Progenitor cell of endocrine pancreas (in vitro differentiated cells): ENCODE measurements around the gene TRHDE. TPM values are rescaled to one million over a fixed set of nuclear protein-coding genes. Genes with fewer than 3 reads are reported as not detected.
"Not testable (repeated sequence)": the region's sequence is repeated elsewhere in the genome, so short reads cannot be mapped to it uniquely, and the experiment has no call there.

ENCODE experiments used
- DNase-seq: peaks from one replicate; pipeline ENCODE4 v3.0.0; 2021; ENCODE audit warnings: low spot score; ENCODE audit not compliant: unreplicated experiment
- H3K27ac Mint-ChIP-seq: 2 replicates; pipeline ENCODE4 v1.8.0; 2021; ENCODE audit warnings: mild to moderate bottlenecking, moderate library complexity, mixed read lengths
- H3K27me3 Mint-ChIP-seq: 2 replicates; pipeline ENCODE4 v1.8.0; 2021; ENCODE audit warnings: mixed read lengths
- H3K36me3 Mint-ChIP-seq: 2 replicates; pipeline ENCODE4 v1.8.0; 2022; ENCODE audit warnings: mixed read lengths; ENCODE audit not compliant: insufficient read depth
- H3K4me1 Mint-ChIP-seq: 2 replicates; pipeline ENCODE4 v1.8.0; 2021; ENCODE audit warnings: low read depth, mixed read lengths
- H3K4me3 Mint-ChIP-seq: 2 replicates; pipeline ENCODE4 v1.8.0; 2021; ENCODE audit warnings: low read depth, mild to moderate bottlenecking, moderate library complexity, mixed read lengths
- H3K9me3 Mint-ChIP-seq: 2 replicates; pipeline ENCODE4 v1.8.0; 2021; ENCODE audit warnings: low read depth, mixed read lengths
- total RNA-seq: library from RNA; stranded (reverse); gene quantifications from 2 replicates; pipeline ENCODE4 v1.2.1, GENCODE V29; 2021
- TF ChIP-seq, protein P1 (sequence below): fragments of 200-600 bp; sonication (generic); IDR thresholded peaks from one replicate; pipeline ENCODE4 v1.5.0; 2021; ENCODE audit warnings: antibody characterized with exemption, mild to moderate bottlenecking; ENCODE audit not compliant: unreplicated experiment

The TRHDE gene
- total RNA-seq, 1 donor from 2014 or later, result 2.7 TPM

DNA sequence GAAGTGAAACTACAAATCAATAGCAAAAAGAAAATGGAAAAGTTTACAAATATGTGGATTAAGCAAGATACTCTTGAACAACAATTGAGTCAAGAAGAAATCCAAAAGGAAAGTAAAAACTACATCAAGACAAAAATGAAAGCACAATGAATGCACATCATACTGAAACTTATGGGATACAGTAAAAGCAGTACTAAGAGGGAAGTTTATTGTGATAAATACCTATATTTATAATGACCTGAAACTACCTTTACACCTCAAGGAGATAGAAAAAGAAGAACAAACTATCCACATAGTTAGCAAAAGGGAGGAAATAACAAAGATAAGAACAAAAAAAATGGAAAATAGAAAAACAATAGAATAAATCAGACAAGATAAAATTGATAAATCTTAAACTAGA, 375.0 kb downstream of the TRHDE start:
- no peak overlapping the region for H3K4me3 Mint-ChIP-seq
- TF ChIP-seq, protein P1, sequence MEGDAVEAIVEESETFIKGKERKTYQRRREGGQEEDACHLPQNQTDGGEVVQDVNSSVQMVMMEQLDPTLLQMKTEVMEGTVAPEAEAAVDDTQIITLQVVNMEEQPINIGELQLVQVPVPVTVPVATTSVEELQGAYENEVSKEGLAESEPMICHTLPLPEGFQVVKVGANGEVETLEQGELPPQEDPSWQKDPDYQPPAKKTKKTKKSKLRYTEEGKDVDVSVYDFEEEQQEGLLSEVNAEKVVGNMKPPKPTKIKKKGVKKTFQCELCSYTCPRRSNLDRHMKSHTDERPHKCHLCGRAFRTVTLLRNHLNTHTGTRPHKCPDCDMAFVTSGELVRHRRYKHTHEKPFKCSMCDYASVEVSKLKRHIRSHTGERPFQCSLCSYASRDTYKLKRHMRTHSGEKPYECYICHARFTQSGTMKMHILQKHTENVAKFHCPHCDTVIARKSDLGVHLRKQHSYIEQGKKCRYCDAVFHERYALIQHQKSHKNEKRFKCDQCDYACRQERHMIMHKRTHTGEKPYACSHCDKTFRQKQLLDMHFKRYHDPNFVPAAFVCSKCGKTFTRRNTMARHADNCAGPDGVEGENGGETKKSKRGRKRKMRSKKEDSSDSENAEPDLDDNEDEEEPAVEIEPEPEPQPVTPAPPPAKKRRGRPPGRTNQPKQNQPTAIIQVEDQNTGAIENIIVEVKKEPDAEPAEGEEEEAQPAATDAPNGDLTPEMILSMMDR, result no peak
- no peak overlapping the region for H3K27ac Mint-ChIP-seq
- DNase-seq, result no peak
- H3K9me3 Mint-ChIP-seq, result no peaks in the 10 kb centered on the region
- H3K36me3 Mint-ChIP-seq, result no peaks in the 10 kb centered on the region
- no peaks in the 10 kb centered on the region for H3K4me1 Mint-ChIP-seq
- no peaks in the 10 kb centered on the region for H3K27me3 Mint-ChIP-seq

DNA sequence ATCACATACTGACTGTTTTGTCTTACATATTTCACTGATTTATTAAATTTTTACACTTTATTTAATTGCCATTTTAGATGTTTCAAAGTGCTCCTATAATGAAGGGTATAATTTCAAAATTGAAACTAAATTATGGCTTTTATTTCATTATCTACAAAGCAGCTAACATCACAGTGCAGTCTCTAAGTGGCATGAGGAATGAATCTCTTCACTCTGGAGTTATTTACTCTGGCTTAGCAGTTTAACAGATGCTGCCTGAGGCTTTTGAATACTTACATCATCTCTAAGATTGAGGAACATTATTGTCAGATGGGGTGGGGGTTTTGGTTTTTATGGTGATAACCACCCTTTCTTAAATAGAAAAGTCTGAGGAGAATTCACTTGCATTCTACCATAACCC, 386.4 kb downstream of the TRHDE start:
- Mint-ChIP-seq H3K4me1 (no peaks in the 10 kb centered on the region), H3K9me3 (no peaks in the 10 kb centered on the region), H3K4me3 (no peak overlapping the region), H3K36me3 (no peaks in the 10 kb centered on the region), H3K27ac (no peak overlapping the region), H3K27me3 (no peaks in the 10 kb centered on the region)
- TF ChIP-seq, protein P1, result no peak
- DNase-seq, result no peak

DNA sequence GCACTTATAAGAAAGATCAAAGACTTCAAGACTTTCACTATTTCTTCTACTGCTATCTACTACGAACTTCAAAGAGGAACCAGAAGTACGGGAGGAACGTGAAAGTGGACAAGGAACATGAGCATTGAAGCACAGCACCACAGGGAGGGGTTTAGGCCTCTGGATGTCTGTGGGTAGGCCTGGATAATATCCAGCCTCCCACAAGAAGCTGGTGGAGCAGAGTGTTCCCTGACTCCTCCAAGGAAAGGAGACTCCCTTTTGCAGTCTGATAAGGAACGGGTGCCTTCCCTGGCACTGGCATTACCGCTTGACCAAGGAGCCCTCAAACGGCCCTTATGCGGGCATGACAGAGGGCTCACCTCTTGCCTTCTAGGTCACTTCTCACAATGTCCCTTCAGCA, 388.0 kb downstream of the TRHDE start:
- H3K9me3 Mint-ChIP-seq, H3K4me1 Mint-ChIP-seq, H3K27me3 Mint-ChIP-seq, H3K4me3 Mint-ChIP-seq, DNase-seq, H3K27ac Mint-ChIP-seq, H3K36me3 Mint-ChIP-seq: not testable (repeated sequence)

DNA sequence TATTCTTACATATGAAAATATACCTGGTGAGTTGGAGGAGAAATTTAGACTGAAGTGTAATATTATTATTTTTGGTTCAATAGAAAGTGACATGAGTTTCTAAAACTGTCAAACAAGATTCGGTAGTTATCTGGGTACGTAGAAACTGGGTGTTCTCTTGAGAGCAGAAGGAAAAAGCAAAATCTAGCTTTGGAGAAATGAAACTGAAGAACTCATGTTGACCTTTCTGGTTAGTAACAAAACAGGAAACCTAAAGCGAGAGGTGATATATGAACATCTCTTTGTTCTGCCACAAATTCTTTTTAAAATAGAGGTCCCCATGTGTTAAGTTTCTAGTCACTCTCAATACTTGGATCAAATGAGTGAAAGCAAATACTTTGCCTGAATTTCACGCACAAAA, 401.7 kb downstream of the TRHDE start:
- H3K27me3 Mint-ChIP-seq, result no peaks in the 10 kb centered on the region

DNA sequence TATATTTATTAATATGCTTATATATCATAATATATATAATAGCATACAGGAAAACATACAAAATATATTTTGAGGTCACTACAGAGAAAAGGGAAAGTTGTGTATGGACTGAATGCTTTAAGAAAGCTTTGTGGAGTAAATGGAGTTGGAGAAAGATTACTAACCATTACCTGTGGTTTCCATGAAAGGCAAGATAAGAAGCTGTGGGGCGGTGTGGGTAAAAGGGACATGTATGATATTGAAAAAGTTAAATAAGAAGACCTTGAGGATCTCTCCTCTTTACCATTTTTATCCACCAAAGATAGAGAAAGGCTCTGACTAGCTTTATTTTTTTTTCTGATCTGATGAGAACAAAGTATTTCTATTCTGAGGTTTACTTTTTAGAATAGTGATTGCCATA, 404.4 kb downstream of the TRHDE start:
- Mint-ChIP-seq H3K27ac (no peak overlapping the region), H3K4me1 (peaks cover 17% of the 10 kb centered on the region), H3K27me3 (no peaks in the 10 kb centered on the region), H3K9me3 (no peaks in the 10 kb centered on the region), H3K36me3 (no peaks in the 10 kb centered on the region), H3K4me3 (no peak overlapping the region)
- TF ChIP-seq, protein P1, result no peak
- no peak for DNase-seq

More for the DNA sequence above, 401.7 kb downstream of the TRHDE start:
- Mint-ChIP-seq H3K4me3 (no peak overlapping the region), H3K4me1 (peaks cover 13% of the 10 kb centered on the region), H3K9me3 (no peaks in the 10 kb centered on the region), H3K36me3 (no peaks in the 10 kb centered on the region), H3K27ac (no peak overlapping the region)
- TF ChIP-seq, protein P1, result no peak
- no peak for DNase-seq

DNA sequence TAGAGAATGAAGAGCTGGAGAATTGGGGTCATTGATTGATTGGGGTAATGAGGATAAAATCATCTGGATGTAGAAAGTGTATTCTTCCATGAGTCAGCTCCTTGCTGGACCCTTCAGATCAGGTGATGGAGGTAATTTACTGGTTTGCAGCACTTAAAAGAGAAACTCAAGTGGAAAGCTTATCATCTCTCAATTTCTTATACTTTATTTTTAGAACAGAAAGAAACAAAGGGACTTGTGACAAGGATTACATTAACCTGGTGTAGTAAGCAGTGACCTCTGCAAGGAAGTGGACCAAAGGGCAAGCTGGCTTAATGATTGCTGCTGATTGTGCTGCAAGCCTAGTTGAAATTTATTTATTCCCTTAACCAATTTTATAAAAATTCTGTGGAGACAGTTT, 405.0 kb downstream of the TRHDE start:
- TF ChIP-seq, protein P1, result no peak
- no peak for DNase-seq
- H3K36me3 Mint-ChIP-seq, result no peaks in the 10 kb centered on the region
- H3K4me3 Mint-ChIP-seq, result no peak overlapping the region
- H3K9me3 Mint-ChIP-seq, result no peaks in the 10 kb centered on the region
- H3K4me1 Mint-ChIP-seq, result peaks cover 17% of the 10 kb centered on the region
- H3K27ac Mint-ChIP-seq, result no peak overlapping the region
- H3K27me3 Mint-ChIP-seq, result no peaks in the 10 kb centered on the region
